Esophagus muscularis mucosa (tissue), 4 donors: ENCODE data around the gene CAMTA1. TPM values are rescaled to one million over a fixed set of nuclear protein-coding genes. Genes with fewer than 3 reads are reported as not detected.

Experiments used
- DNase-seq: peaks from one replicate; pipeline ENCODE4 v3.0.0-alpha.2; 2017; ENCODE audit errors: extremely low spot score
- H3K27ac ChIP-seq, 4 donors: fragments of 200-600 bp; sonication (generic); replicated peaks in 1 of 4; 1 replicate in 3 of 4; 2 replicates in 1 of 4; pipeline ENCODE4 v1.5.1; 2016 to 2019; ENCODE audit warnings: mild to moderate bottlenecking in 1 of 4
- H3K27me3 ChIP-seq, 4 donors: fragments of 200-600 bp; sonication (generic); one replicate each; pipeline versions ENCODE4 v1.5.1 to v1.6.0; 2016 to 2019
- H3K36me3 ChIP-seq, 4 donors: fragments of 200-600 bp; sonication (generic); one replicate each; pipeline ENCODE4 v1.5.1; 2016 to 2019
- H3K4me1 ChIP-seq, 4 donors: fragments of 200-600 bp; sonication (generic); one replicate each; pipeline ENCODE4 v1.5.1; 2016 to 2019
- H3K4me3 ChIP-seq, 4 donors: fragments of 200-600 bp; sonication (generic); 1 replicate in 2 of 4; 2 replicates in 2 of 4; pipeline ENCODE4 v1.5.1; 2016 to 2019; ENCODE audit warnings: mild to moderate bottlenecking in 4 of 4, moderate library complexity in 1 of 4
- H3K9me3 ChIP-seq, 4 donors: fragments of 200-600 bp; sonication (generic); 1 replicate in 3 of 4; 2 replicates in 1 of 4; pipeline ENCODE4 v1.5.1; 2016 to 2019
- EP300 ChIP-seq: sonication (generic); formaldehyde crosslinking; IDR thresholded peaks from one replicate; pipeline ENCODE4 v1.6.1; 2017; ENCODE audit warnings: antibody characterized with exemption
- POLR2A ChIP-seq: fragments of 450-650 bp; IDR thresholded peaks from one replicate; pipeline ENCODE4 v1.6.1; 2017; ENCODE audit warnings: antibody characterized with exemption, moderate library complexity, mild to moderate bottlenecking, low read depth
- POLR2AphosphoS5 ChIP-seq, 2 donors: sonication (generic); formaldehyde crosslinking; IDR thresholded peaks; one replicate each; pipeline ENCODE4 v1.6.1; 2017; ENCODE audit warnings: antibody characterized with exemption in 2 of 2
- WGBS: methylation state at CpG from one replicate; pipeline ENCODE4 v1.1.5; 2018; 5-methylcytosine and 5-hydroxymethylcytosine counted together
- intact Hi-C: fragments of 100-400 bp; cut with DNase I; formaldehyde crosslinking; loops from one replicate; pipeline ENCODE4 v1.15.1; 2023
- total RNA-seq, 4 donors: library from RNA; depleted of rRNA; stranded (reverse); fragments of >200 nt; gene quantifications; one replicate each; pipeline versions ENCODE4 v1.1.0 to v1.2.1, GENCODE V29; 2016
- TF ChIP-seq, protein P1 (sequence below), 3 experiments: fragments of 200-600 bp in 2 of 3; fragments of 450-650 bp in 1 of 3; sonication (generic) in 2 of 3; IDR thresholded peaks; one replicate each; pipeline ENCODE4 v1.5.1; 2017 to 2019; ENCODE audit warnings: antibody characterized with exemption in 3 of 3, mild to moderate bottlenecking in 2 of 3, moderate library complexity in 1 of 3

Gene CAMTA1
- total RNA-seq, 4 donors from 2014 or later = 109 to 226 (median 139) TPM

DNA sequence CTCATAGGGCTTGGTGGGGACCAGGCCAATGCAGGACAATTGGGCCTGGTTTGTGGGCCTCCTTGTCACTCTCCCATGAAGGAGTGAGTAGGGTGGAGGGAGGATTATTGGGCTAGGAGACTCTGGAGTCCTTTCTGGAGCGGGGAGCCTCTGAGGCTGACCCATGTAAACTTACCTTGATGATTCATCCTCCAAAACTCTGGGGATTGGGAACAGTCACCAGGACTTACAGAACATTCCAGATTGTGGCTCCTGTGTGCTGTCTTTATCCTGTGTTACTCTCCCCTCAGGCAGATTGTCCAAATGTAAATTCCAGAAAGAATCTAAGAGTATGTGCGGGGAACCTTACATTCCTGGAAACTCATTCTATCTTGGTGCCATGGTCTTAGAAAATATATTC is 197.6 kb downstream of the CAMTA1 start:
- no peak for DNase-seq
- Histone ChIP-seq H3K27ac (no peak overlapping the region), H3K4me1 (no peaks in the 10 kb centered on the region), H3K9me3 (no peaks in the 10 kb centered on the region), H3K4me3 (no peak overlapping the region), H3K27me3 (peaks cover 0 to 33% (median 0%) of the 10 kb centered on the region in 4 donors), H3K36me3 (no peaks in the 10 kb centered on the region)
- 89% methylated on average over 2 of the region's 2 CpGs for WGBS
- intact Hi-C loops = no loop called here
- no peak for TF ChIP-seq POLR2A
- TF ChIP-seq, protein P1, sequence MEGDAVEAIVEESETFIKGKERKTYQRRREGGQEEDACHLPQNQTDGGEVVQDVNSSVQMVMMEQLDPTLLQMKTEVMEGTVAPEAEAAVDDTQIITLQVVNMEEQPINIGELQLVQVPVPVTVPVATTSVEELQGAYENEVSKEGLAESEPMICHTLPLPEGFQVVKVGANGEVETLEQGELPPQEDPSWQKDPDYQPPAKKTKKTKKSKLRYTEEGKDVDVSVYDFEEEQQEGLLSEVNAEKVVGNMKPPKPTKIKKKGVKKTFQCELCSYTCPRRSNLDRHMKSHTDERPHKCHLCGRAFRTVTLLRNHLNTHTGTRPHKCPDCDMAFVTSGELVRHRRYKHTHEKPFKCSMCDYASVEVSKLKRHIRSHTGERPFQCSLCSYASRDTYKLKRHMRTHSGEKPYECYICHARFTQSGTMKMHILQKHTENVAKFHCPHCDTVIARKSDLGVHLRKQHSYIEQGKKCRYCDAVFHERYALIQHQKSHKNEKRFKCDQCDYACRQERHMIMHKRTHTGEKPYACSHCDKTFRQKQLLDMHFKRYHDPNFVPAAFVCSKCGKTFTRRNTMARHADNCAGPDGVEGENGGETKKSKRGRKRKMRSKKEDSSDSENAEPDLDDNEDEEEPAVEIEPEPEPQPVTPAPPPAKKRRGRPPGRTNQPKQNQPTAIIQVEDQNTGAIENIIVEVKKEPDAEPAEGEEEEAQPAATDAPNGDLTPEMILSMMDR (IDR thresholded peaks at IDR 0.05) = no peak
- TF ChIP-seq EP300 = no peak
- TF ChIP-seq POLR2AphosphoS5 (IDR thresholded peaks at IDR 0.05) = no peak

DNA sequence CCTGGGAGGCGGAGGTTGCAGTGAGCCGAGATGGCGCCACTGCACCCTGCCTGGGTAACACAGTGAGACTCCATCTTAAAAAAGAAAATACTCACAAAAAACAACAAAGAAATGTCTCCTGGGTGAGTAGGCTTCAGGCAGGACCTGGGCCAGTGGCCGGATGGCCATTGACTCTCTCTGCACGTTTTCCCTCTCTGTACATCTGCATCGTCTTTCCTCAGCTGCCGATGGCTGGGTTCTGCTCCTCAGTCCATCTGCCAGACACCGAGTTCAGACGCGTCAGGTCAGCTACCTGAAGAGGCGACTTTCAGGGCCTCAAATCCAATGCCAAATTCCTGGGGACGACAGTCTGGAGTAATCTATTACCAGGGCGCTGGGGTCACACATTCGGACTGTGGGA is 199.3 kb downstream of the CAMTA1 start:
- H3K4me1 ChIP-seq = no peaks in the 10 kb centered on the region
- no peak overlapping the region for H3K27ac ChIP-seq
- intact Hi-C loops = no loop called here
- WGBS = 70% methylated on average over 14 of the region's 14 CpGs
- no peak for DNase-seq
- no peak overlapping the region for H3K4me3 ChIP-seq
- H3K27me3 ChIP-seq = peaks cover 0 to 39% (median 0%) of the 10 kb centered on the region in 4 donors
- H3K9me3 ChIP-seq = no peaks in the 10 kb centered on the region
- H3K36me3 ChIP-seq = no peaks in the 10 kb centered on the region
- TF ChIP-seq POLR2A (no peak), POLR2AphosphoS5 (IDR thresholded peaks at IDR 0.05) (no peak), EP300 (no peak)
- TF ChIP-seq, protein P1 (IDR thresholded peaks at IDR 0.05) = no peak

DNA sequence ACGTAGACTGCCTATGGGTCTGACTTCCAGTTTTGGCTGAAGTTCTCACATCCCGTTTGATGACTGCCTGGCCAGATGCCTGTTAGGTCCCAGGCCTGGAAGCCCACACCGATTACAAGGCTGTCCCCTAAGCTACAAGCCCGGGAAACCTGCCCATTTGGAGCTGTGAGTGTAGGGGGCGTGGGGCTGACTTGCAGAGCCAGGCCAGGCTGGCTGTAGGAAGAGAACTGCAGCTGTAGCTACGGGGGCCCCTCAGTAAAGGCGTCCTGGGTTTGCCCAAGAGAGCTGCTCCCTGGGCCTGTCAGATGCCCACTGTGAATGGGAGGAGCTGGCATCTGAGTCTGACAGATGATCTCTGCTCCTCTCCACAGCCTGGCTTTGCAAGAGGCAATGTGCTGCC is 199.7 kb downstream of the CAMTA1 start:
- intact Hi-C loops = no loop called here
- H3K4me3 ChIP-seq = no peak overlapping the region
- H3K9me3 ChIP-seq = peaks cover 0 to 4% (median 0%) of the 10 kb centered on the region in 4 donors
- TF ChIP-seq EP300 (no peak), POLR2A (no peak), POLR2AphosphoS5 (IDR thresholded peaks at IDR 0.05) (no peak)
- TF ChIP-seq, protein P1 (IDR thresholded peaks at IDR 0.05) = no peak
- no peak overlapping the region for H3K27ac ChIP-seq
- peaks cover 0 to 39% (median 0%) of the 10 kb centered on the region in 4 donors for H3K27me3 ChIP-seq
- WGBS = 43% methylated on average over 4 of the region's 7 CpGs
- DNase-seq = no peak
- no peaks in the 10 kb centered on the region for H3K36me3 ChIP-seq
- no peaks in the 10 kb centered on the region for H3K4me1 ChIP-seq

DNA sequence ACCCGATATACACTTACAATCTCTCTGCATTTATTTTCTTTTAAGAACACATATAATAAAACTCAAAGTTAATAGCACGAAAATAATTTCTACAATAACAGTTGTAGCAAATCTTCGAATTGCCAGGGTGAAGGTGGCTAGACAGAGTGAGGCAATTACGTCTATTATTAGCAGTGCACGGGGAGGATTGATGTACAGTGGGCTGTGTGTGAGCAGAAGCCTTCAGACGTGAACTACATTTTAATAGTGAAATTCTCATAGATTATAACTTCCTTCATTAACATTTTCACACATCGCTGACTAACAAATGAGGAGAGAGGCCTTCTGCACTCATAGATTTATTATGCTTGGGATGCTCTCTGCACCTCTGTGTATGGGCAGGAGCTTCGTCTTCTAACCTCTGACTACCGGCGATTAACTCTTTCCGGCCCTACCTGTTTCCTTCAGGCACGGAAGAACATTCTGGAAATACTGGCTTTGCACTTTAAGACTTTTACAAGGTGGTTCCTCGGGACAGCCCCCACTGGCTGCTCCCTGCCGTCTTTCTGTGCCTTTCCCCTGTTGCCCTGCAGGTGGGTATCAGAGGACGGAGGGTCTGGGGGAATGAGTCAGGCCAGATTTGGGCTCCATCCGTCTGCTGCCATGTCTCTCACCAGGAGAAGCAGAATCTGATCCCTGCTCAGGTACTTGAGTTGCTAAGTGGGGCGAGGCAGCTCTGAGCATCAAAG is 200.5 kb downstream of the CAMTA1 start:
- TF ChIP-seq EP300 (no peak), POLR2A (no peak), POLR2AphosphoS5 (IDR thresholded peaks at IDR 0.05) (no peak)
- TF ChIP-seq, protein P1 (IDR thresholded peaks at IDR 0.05) = no peak
- intact Hi-C loops = no loop called here
- DNase-seq = no peak
- Histone ChIP-seq H3K27me3 (peaks cover 0 to 39% (median 0%) of the 10 kb centered on the region in 4 donors), H3K4me1 (no peaks in the 10 kb centered on the region), H3K27ac (no peak overlapping the region), H3K4me3 (no peak overlapping the region), H3K36me3 (no peaks in the 10 kb centered on the region), H3K9me3 (peaks cover 0 to 5% (median 0%) of the 10 kb centered on the region in 4 donors)
- 79% methylated on average over 17 of the region's 17 CpGs for WGBS
